GM12878 (cell line): ENCODE results near the gene SEMA5A. TPM values are rescaled to one million over a fixed set of nuclear protein-coding genes. Genes with fewer than 3 reads are reported as not detected.

ENCODE experiments used
- ATAC-seq: fragments of 200-7000 bp; cut with Tn5 transposase; 3 replicates; pipeline ENCODE4 v1.9.1; 2020; ENCODE audit warnings: mild to moderate bottlenecking, moderate library complexity
- BruUV-seq: library from RNA; stranded (reverse); fragments of 400-500 nt; replicated peaks from 2 replicates; lab custom pipeline; 2021; lab: Mats Ljungman, UMichigan
- CTCF ChIA-PET: fragments of 300-600 bp; sonication (Branson Sonifier 250); formaldehyde crosslinking; extraction: SDS; loops from one replicate; lab custom pipeline; 2021; ENCODE audit warnings: inconsistent platforms; lab: Yijun Ruan, JAX
- POLR2A ChIA-PET: fragments of 350-600 bp; formaldehyde crosslinking; extraction: SDS; loops from one replicate; lab custom pipeline; 2021; ENCODE audit warnings: inconsistent platforms; lab: Charles Lee
- RAD21 ChIA-PET: fragments of 300-600 bp; sonication (Branson Sonifier 250); formaldehyde crosslinking; loops from one replicate; lab custom pipeline; 2023; ENCODE audit warnings: antibody characterized with exemption; ENCODE audit not compliant: unreplicated experiment; lab: Charles Lee
- SMC1A ChIA-PET: fragments of 300-600 bp; sonication (Branson Sonifier 250); formaldehyde crosslinking; loops from one replicate; lab custom pipeline; 2023; ENCODE audit not compliant: unreplicated experiment, uncharacterized antibody; lab: Charles Lee
- DNase-seq: peaks from one replicate; pipeline ENCODE4 v3.0.0-alpha.2; 2011; ENCODE audit warnings: low read depth, low spot score
- FAIRE-seq: peaks from 3 replicates; lab custom pipeline; 2011; peaks lifted over from hg19 to GRCh38; lab: Jason Lieb, UNC
- H2AFZ ChIP-seq: 2 replicates; pipeline ENCODE4 v1.6.0; 2011; ENCODE audit warnings: low read depth, low read length, control low read depth; ENCODE audit not compliant: control insufficient read depth
- H3K27ac ChIP-seq: 2 replicates; pipeline ENCODE4 v1.5.1; 2011; ENCODE audit warnings: control low read depth; ENCODE audit not compliant: control insufficient read depth, insufficient read depth
- H3K27me3 ChIP-seq, 2 experiments: replicated peaks in 1 of 2; 2 replicates each; pipeline versions ENCODE4 v1.6.0 to v1.6.1; 2011; ENCODE audit warnings: low read length in 1 of 2; ENCODE audit not compliant: control insufficient read depth in 2 of 2, insufficient read depth in 2 of 2
- H3K36me3 ChIP-seq, 2 experiments: 2 replicates each; pipeline ENCODE4 v1.5.1; 2011; ENCODE audit warnings: low read length in 1 of 2; ENCODE audit not compliant: control insufficient read depth in 2 of 2, insufficient read depth in 2 of 2
- H3K4me1 ChIP-seq: 2 replicates; pipeline ENCODE4 v1.6.1; 2011; ENCODE audit warnings: mild to moderate bottlenecking, low read length, moderate library complexity, mixed read lengths; ENCODE audit not compliant: control insufficient read depth, insufficient read depth
- H3K4me2 ChIP-seq: 2 replicates; pipeline ENCODE4 v1.6.0; 2011; ENCODE audit warnings: control low read depth; ENCODE audit not compliant: control insufficient read depth, insufficient read depth
- H3K4me3 ChIP-seq: fragments of 200-600 bp; sonication (generic); 2 replicates; pipeline ENCODE4 v1.5.1; 2016
- H3K79me2 ChIP-seq: 2 replicates; pipeline ENCODE4 v1.6.0; 2011; ENCODE audit warnings: low read length; ENCODE audit not compliant: control insufficient read depth, insufficient read depth
- H3K9ac ChIP-seq: 2 replicates; pipeline ENCODE4 v1.8.0; 2011; ENCODE audit warnings: low read length, control low read depth, mixed read lengths; ENCODE audit not compliant: control insufficient read depth, insufficient read depth
- H3K9me3 ChIP-seq: replicated peaks from 3 replicates; pipeline ENCODE4 v1.5.1; 2011; ENCODE audit warnings: mild to moderate bottlenecking, low read length; ENCODE audit not compliant: control insufficient read depth, insufficient read depth
- H4K20me1 ChIP-seq: 2 replicates; pipeline ENCODE4 v1.6.0; 2011; ENCODE audit not compliant: control insufficient read depth, insufficient read depth
- ATF7 ChIP-seq: fragments of 450-650 bp; IDR thresholded peaks from 2 replicates; pipeline ENCODE4 v1.6.1; 2016; ENCODE audit warnings: low read depth, mild to moderate bottlenecking
- DPF2 ChIP-seq: fragments of 450-650 bp; IDR thresholded peaks from 2 replicates; pipeline ENCODE4 v1.6.1; 2017; ENCODE audit warnings: mild to moderate bottlenecking
- FOS ChIP-seq: IDR thresholded peaks from 3 replicates; pipeline ENCODE4 v1.6.1; 2011; ENCODE audit warnings: borderline replicate concordance; ENCODE audit not compliant: insufficient read length; ENCODE audit errors: extremely low read depth
- HCFC1 ChIP-seq: fragments of 150-350 bp; IDR thresholded peaks from 2 replicates; pipeline ENCODE4 v1.6.1; 2014; ENCODE audit warnings: low read length
- HDAC2 ChIP-seq: fragments of 200-600 bp; sonication (generic); IDR thresholded peaks from 2 replicates; pipeline ENCODE4 v1.6.1; 2017
- IKZF1 ChIP-seq: fragments of 450-650 bp; conservative IDR thresholded peaks from 2 replicates; pipeline ENCODE4 v1.6.1; 2017; ENCODE audit warnings: antibody characterized with exemption, mild to moderate bottlenecking
- MEF2B ChIP-seq: fragments of 450-650 bp; IDR thresholded peaks from 2 replicates; pipeline ENCODE4 v1.6.1; 2018; ENCODE audit warnings: mild to moderate bottlenecking, moderate library complexity; ENCODE audit not compliant: partially characterized antibody, poor library complexity, severe bottlenecking
- NFYA ChIP-seq: IDR thresholded peaks from 2 replicates; pipeline ENCODE4 v1.6.1; 2011; ENCODE audit warnings: low read depth, mild to moderate bottlenecking, low read length, improper control_type of control experiment, borderline replicate concordance
- RUNX3 ChIP-seq: IDR thresholded peaks from 2 replicates; pipeline ENCODE4 v1.6.1; 2012; ENCODE audit warnings: low read length, inconsistent platforms
- SREBF1 ChIP-seq: IDR thresholded peaks from 2 replicates; pipeline ENCODE4 v1.6.1; 2012; ENCODE audit warnings: mild to moderate bottlenecking, low read length
- SREBF2 ChIP-seq: IDR thresholded peaks from 2 replicates; pipeline ENCODE4 v1.6.1; 2012; ENCODE audit warnings: mild to moderate bottlenecking, low read length
- TCF12 ChIP-seq: IDR thresholded peaks from 2 replicates; pipeline ENCODE4 v1.6.1; 2011; ENCODE audit warnings: low read depth, mild to moderate bottlenecking, low read length
- ZNF384 ChIP-seq: IDR thresholded peaks from 2 replicates; pipeline ENCODE4 v1.6.1; 2012; ENCODE audit warnings: low read depth, mild to moderate bottlenecking, low read length, improper control_type of control experiment, borderline replicate concordance
- WGBS: methylation state at CpG from one replicate; pipeline ENCODE4 v1.1.6; 2016; ENCODE audit warnings: low lambda C conversion rate; ENCODE audit not compliant: insufficient replicate concordance, insufficient coverage; ENCODE audit errors: missing lambda C conversion rate; 5-methylcytosine and 5-hydroxymethylcytosine counted together
- in situ Hi-C: fragments of 300-500 bp; cut with MboI; formaldehyde crosslinking; loops from 9 replicates; pipeline ENCODE4 v1.14.3; 2018; ENCODE audit warnings: mixed read lengths
- intact Hi-C: fragments of 100-400 bp; cut with micrococcal nuclease; formaldehyde crosslinking; loops from one replicate; pipeline ENCODE4 v1.14.2; 2022; ENCODE audit not compliant: unreplicated experiment
- polyA plus RNA-seq, 11 experiments: library from polyadenylated mRNA; depleted of rRNA in 4 of 11; unstranded in 6 of 11; stranded (reverse) in 5 of 11; fragments of >200 nt; fragmentation: Nextera tagmentation in 4 of 11; fragmentation: Illumina TruSeq in 1 of 11; extraction: Ambion mirVana in 4 of 11; extraction: Trizol in 1 of 11; gene quantifications; 1 replicate in 1 of 11; 2 replicates in 10 of 11; pipeline versions ENCODE4 v1.2.1 to v1.2.3, GENCODE V29; 2011 to 2016; ENCODE audit warnings: inconsistent platforms in 2 of 11, missing spikeins in 2 of 11, low read depth in 1 of 11
- total RNA-seq, 4 experiments: library from RNA; depleted of rRNA in 3 of 4; stranded (reverse); fragments of >200 nt in 3 of 4; fragmentation: Illumina TruSeq in 1 of 4; extraction: Trizol in 1 of 4; gene quantifications; 2 replicates each; pipeline versions ENCODE4 v1.2.1 to v1.2.3, GENCODE V29; 2013 to 2021
- TF ChIP-seq, protein P1 (sequence below): IDR thresholded peaks from 2 replicates; pipeline ENCODE4 v1.6.1; 2011; ENCODE audit warnings: borderline replicate concordance, low read depth, mild to moderate bottlenecking, moderate library complexity, low read length; ENCODE audit not compliant: insufficient read depth, poor library complexity, severe bottlenecking
- TF ChIP-seq, protein P2 (sequence below): fragments of 450-650 bp; IDR thresholded peaks from 2 replicates; pipeline ENCODE4 v1.6.1; 2014; ENCODE audit warnings: mild to moderate bottlenecking
- TF ChIP-seq, protein P3 (sequence below): IDR thresholded peaks from 2 replicates; pipeline ENCODE4 v1.6.1; 2011; ENCODE audit warnings: mild to moderate bottlenecking, low read depth, low read length, moderate library complexity; ENCODE audit not compliant: insufficient replicate concordance
- TF ChIP-seq, protein P4 (sequence below): IDR thresholded peaks from 2 replicates; pipeline ENCODE4 v1.6.1; 2012; ENCODE audit warnings: improper control_type of control experiment, low read depth, low read length; ENCODE audit not compliant: insufficient replicate concordance

Gene SEMA5A
- total and polyA plus RNA-seq, 10 of the 15 experiments (the other 5 are each of a cell fraction or from before 2014, with no cell fraction given), result 0.03 to 2.4 (median 0.09) TPM; not detected in 1

DNA sequence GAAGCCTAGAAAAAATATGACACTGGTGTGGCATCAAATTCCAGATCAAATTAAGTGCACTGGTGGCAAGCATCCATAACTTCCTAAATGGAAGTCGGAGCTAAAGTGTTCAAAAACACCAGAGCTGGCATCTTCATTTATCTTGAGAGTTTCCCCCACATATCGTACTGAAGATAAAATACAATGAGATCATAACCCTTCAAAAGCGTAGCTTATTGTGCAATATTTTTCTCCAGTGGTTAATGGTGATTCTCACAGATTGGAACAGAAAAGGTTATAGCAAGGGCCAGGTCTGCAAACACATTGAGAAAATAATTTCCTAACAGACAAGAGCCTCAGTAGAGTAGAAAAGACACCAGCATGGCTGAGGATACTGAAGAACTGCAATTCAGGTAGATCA lies 147.6 kb downstream of the SEMA5A start:
- in situ Hi-C loops (no loop called here), intact Hi-C loops (no loop called here)
- H3K79me2 ChIP-seq, result no peaks in the 10 kb centered on the region
- WGBS, result 32% methylated on average over 3 of the region's 3 CpGs
- CTCF ChIA-PET, result no interaction called here
- H3K27ac ChIP-seq, result no peak overlapping the region
- no peak overlapping the region for H3K9ac ChIP-seq
- no peak for FAIRE-seq
- no peak overlapping the region for H2AFZ ChIP-seq
- H4K20me1 ChIP-seq, result no peaks in the 10 kb centered on the region
- BruUV-seq, result no TSS peak
- no peaks in the 10 kb centered on the region for H3K36me3 ChIP-seq
- H3K9me3 ChIP-seq, result no peaks in the 10 kb centered on the region; the same call in 2 of the 3 replicates
- H3K4me3 ChIP-seq, result no peak overlapping the region
- TF ChIP-seq, protein P1, sequence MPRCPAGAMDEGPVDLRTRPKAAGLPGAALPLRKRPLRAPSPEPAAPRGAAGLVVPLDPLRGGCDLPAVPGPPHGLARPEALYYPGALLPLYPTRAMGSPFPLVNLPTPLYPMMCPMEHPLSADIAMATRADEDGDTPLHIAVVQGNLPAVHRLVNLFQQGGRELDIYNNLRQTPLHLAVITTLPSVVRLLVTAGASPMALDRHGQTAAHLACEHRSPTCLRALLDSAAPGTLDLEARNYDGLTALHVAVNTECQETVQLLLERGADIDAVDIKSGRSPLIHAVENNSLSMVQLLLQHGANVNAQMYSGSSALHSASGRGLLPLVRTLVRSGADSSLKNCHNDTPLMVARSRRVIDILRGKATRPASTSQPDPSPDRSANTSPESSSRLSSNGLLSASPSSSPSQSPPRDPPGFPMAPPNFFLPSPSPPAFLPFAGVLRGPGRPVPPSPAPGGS, result no peak
- no peak for TF ChIP-seq DPF2
- TF ChIP-seq, protein P2, sequence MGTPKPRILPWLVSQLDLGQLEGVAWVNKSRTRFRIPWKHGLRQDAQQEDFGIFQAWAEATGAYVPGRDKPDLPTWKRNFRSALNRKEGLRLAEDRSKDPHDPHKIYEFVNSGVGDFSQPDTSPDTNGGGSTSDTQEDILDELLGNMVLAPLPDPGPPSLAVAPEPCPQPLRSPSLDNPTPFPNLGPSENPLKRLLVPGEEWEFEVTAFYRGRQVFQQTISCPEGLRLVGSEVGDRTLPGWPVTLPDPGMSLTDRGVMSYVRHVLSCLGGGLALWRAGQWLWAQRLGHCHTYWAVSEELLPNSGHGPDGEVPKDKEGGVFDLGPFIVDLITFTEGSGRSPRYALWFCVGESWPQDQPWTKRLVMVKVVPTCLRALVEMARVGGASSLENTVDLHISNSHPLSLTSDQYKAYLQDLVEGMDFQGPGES, result no peak
- TF ChIP-seq SREBF1, result no peak
- TF ChIP-seq SREBF2, result no peak
- TF ChIP-seq, protein P3, sequence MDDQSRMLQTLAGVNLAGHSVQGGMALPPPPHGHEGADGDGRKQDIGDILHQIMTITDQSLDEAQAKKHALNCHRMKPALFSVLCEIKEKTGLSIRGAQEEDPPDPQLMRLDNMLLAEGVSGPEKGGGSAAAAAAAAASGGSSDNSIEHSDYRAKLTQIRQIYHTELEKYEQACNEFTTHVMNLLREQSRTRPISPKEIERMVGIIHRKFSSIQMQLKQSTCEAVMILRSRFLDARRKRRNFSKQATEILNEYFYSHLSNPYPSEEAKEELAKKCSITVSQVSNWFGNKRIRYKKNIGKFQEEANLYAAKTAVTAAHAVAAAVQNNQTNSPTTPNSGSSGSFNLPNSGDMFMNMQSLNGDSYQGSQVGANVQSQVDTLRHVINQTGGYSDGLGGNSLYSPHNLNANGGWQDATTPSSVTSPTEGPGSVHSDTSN, result no peak
- TF ChIP-seq HCFC1, result no peak
- no peak for TF ChIP-seq TCF12
- no peak for TF ChIP-seq HDAC2
- TF ChIP-seq RUNX3, result no peak
- TF ChIP-seq MEF2B, result no peak
- no peak for TF ChIP-seq ATF7
- TF ChIP-seq, protein P4, sequence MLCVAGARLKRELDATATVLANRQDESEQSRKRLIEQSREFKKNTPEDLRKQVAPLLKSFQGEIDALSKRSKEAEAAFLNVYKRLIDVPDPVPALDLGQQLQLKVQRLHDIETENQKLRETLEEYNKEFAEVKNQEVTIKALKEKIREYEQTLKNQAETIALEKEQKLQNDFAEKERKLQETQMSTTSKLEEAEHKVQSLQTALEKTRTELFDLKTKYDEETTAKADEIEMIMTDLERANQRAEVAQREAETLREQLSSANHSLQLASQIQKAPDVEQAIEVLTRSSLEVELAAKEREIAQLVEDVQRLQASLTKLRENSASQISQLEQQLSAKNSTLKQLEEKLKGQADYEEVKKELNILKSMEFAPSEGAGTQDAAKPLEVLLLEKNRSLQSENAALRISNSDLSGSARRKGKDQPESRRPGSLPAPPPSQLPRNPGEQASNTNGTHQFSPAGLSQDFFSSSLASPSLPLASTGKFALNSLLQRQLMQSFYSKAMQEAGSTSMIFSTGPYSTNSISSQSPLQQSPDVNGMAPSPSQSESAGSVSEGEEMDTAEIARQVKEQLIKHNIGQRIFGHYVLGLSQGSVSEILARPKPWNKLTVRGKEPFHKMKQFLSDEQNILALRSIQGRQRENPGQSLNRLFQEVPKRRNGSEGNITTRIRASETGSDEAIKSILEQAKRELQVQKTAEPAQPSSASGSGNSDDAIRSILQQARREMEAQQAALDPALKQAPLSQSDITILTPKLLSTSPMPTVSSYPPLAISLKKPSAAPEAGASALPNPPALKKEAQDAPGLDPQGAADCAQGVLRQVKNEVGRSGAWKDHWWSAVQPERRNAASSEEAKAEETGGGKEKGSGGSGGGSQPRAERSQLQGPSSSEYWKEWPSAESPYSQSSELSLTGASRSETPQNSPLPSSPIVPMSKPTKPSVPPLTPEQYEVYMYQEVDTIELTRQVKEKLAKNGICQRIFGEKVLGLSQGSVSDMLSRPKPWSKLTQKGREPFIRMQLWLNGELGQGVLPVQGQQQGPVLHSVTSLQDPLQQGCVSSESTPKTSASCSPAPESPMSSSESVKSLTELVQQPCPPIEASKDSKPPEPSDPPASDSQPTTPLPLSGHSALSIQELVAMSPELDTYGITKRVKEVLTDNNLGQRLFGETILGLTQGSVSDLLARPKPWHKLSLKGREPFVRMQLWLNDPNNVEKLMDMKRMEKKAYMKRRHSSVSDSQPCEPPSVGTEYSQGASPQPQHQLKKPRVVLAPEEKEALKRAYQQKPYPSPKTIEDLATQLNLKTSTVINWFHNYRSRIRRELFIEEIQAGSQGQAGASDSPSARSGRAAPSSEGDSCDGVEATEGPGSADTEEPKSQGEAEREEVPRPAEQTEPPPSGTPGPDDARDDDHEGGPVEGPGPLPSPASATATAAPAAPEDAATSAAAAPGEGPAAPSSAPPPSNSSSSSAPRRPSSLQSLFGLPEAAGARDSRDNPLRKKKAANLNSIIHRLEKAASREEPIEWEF, result no peak
- no peak for TF ChIP-seq ZNF384
- no peak for TF ChIP-seq FOS
- TF ChIP-seq NFYA, result no peak
- TF ChIP-seq IKZF1, result no peak
- no peak overlapping the region for H3K4me2 ChIP-seq
- no peaks in the 10 kb centered on the region for H3K4me1 ChIP-seq
- POLR2A ChIA-PET, result no interaction called here
- RAD21 ChIA-PET, result no interaction called here
- no peak for ATAC-seq
- H3K27me3 ChIP-seq, result no peaks in the 10 kb centered on the region
- no peak for DNase-seq
- SMC1A ChIA-PET, result no interaction called here
